ENCODE measurements around the gene PRSS53.

Gene PRSS53

GRCh38 chr16:31036691-31037090 is 52.1 kb downstream of the PRSS53 start:
- no peak for DNase-seq

- DNase-seq = peak; percentile 61
Measured at GRCh38 chr16:31033709-31034492, 54.8 kb downstream of the PRSS53 start.

Measured in NCI-H526 treated with DMSO at 0.1 percent for 48 hours (cell line).